Measurements from ENCODE around the gene CALCOCO2. TPM values are rescaled to one million over a fixed set of nuclear protein-coding genes. Genes with fewer than 3 reads are reported as not detected.

Gene CALCOCO2
- total and polyA plus RNA-seq, 7 donors = 90.4 to 198 (median 130) TPM

DNA sequence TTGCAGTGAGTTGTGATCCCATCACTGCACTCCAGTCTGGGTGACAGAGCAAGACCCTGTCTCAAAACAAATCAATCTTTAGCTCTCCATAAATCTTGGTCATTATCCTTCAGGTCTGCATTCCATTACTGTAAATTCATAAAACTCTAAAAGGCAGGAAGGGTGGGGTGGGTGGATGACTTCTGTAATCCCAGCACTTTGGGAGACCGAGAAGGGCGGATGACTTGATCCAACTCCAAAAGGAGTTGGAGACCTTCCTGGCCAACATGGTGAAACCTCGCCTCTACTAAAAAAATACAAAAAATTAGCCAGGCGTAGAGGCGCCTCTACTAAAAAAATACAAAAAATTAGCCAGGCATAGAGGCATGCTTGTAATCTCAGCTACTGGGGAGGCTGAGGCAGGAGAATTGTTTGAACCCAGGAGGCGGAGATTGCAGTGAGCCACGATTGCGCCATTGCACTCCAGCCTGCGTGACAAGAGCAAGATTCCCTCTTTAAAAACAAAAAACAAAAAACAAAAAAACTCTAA is 75.2 kb downstream of the CALCOCO2 start:
- peaks cover 0 to 30% (median 26%) of the 10 kb centered on the region in 4 donors for H3K4me1 ChIP-seq
- intact Hi-C loops (cut with DNase I) = loop anchor here (10.0 kb wide), 1 partner anchor 289 kb away; no protein-coding TSS in a partner anchor
- 83 to 87% methylated on average over 9 of the region's 9 CpGs for WGBS, 2 donors

DNA sequence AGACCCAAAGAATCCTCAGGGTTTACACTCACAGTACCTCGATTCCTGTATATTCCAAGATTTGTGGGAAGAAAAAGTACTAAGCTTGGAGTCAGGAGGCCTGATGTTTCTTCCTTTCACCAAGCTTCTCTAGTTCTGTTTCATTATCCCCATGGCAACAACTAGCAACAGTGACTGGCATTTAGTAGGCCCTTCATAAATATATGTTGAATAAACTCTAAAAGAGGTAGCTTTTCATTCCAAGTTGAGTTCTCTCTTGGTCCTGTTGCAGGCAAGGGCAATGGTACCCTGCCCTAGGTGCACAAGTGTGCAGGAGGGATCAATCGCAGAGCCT is 76.8 kb downstream of the CALCOCO2 start:
- 37 to 44% methylated on average over 2 of the region's 2 CpGs for WGBS, 2 donors
- intact Hi-C loops (cut with DNase I) = loop anchor here (2.0 to 10.0 kb wide), 2 partner anchors 37 to 287 kb away; partner anchors contain the start of gene SNF8
- DNase-seq = no peak

More for the DNA sequence above, 75.2 kb downstream of the CALCOCO2 start:
- Histone ChIP-seq H3K9me3 (no peaks in the 10 kb centered on the region), H3K4me3 (no peak overlapping the region), H3K36me3 (peaks cover 0 to 11% (median 0%) of the 10 kb centered on the region in 4 donors), H3K27ac (no peak overlapping the region), H3K27me3 (no peaks in the 10 kb centered on the region)
- DNase-seq = no peak
- TF ChIP-seq POLR2AphosphoS5 (IDR thresholded peaks at IDR 0.05) (no peak), EP300 (IDR thresholded peaks at IDR 0.05) (no peak), POLR2A (IDR thresholded peaks at IDR 0.05) (no peak)
- TF ChIP-seq, protein P1, sequence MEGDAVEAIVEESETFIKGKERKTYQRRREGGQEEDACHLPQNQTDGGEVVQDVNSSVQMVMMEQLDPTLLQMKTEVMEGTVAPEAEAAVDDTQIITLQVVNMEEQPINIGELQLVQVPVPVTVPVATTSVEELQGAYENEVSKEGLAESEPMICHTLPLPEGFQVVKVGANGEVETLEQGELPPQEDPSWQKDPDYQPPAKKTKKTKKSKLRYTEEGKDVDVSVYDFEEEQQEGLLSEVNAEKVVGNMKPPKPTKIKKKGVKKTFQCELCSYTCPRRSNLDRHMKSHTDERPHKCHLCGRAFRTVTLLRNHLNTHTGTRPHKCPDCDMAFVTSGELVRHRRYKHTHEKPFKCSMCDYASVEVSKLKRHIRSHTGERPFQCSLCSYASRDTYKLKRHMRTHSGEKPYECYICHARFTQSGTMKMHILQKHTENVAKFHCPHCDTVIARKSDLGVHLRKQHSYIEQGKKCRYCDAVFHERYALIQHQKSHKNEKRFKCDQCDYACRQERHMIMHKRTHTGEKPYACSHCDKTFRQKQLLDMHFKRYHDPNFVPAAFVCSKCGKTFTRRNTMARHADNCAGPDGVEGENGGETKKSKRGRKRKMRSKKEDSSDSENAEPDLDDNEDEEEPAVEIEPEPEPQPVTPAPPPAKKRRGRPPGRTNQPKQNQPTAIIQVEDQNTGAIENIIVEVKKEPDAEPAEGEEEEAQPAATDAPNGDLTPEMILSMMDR (IDR thresholded peaks at IDR 0.05) = no peak

DNA sequence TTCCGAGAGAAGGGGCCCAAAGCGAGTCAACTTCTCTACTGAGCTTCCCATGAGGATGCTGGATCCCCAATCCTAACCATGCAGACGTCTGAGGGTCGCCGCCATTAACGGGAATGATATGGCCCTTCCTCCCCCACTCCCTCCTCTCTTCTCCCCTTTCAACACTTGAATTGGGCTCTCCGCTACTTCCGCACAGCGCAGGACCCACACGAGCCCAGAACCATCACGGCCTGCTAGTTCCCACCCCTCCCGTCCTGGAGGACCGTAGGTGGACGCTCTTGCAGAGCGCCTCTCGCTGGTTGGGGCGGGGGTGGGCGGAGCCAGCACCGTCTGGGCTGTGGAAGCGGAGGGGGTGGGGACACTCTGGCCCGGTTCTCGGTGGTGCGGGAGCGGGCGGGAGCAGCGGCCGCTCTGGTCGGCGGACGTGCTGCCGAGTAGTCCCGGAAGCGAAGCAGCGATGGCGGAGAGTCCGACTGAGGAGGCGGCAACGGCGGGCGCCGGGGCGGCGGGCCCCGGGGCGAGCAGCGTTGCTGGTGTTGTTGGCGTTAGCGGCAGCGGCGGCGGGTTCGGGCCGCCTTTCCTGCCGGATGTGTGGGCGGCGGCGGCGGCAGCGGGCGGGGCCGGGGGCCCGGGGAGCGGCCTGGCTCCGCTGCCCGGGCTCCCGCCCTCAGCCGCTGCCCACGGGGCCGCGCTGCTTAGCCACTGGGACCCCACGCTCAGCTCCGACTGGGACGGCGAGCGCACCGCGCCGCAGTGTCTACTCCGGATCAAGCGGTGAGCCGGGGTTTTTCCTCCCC is 77.4 kb downstream of the CALCOCO2 start, which contains the start of gene UBE2Z:
TSS of gene UBE2Z (plus strand) at position 361 of the 797 bp plus-strand sequence. CDS start at position 458, 97 bp downstream.
- 0% methylated on average over 81 of the region's 81 CpGs for WGBS, 2 donors
- Histone ChIP-seq H3K27ac (peak within 1 kb of the TSS; percentile 85 to 95 (median 93)), H3K4me3 (peak within 1 kb of the TSS; percentile 81 to 98 (median 90)), H3K27me3 (no peaks in the 10 kb centered on the region), H3K9me3 (no peaks in the 10 kb centered on the region), H3K36me3 (peaks cover 0 to 27% (median 4%) of the 10 kb centered on the region in 4 donors), H3K4me1 (peaks cover 0 to 46% (median 34%) of the 10 kb centered on the region in 4 donors)
- intact Hi-C loops (cut with DNase I) = loop anchor here (2.0 to 10.0 kb wide), 2 partner anchors 37 to 287 kb away; partner anchors contain the start of gene SNF8
- DNase-seq = peak; percentile 96
- TF ChIP-seq EP300 (IDR thresholded peaks at IDR 0.05) (no peak), POLR2A (IDR thresholded peaks at IDR 0.05) (peak; percentile 86 to 89), POLR2AphosphoS5 (IDR thresholded peaks at IDR 0.05) (peak; percentile 94 to 97 (median 96))
- TF ChIP-seq, protein P1 (IDR thresholded peaks at IDR 0.05) = no peak

More for the DNA sequence above, 76.8 kb downstream of the CALCOCO2 start:
- Histone ChIP-seq H3K27ac (peak overlapping the region; percentile 85 to 95 (median 93)), H3K36me3 (peaks cover 0 to 22% (median 4%) of the 10 kb centered on the region in 4 donors), H3K27me3 (no peaks in the 10 kb centered on the region), H3K4me1 (peaks cover 0 to 46% (median 34%) of the 10 kb centered on the region in 4 donors), H3K9me3 (no peaks in the 10 kb centered on the region), H3K4me3 (peak overlapping the region; percentile 81 to 98 (median 90))
- TF ChIP-seq, protein P1 (IDR thresholded peaks at IDR 0.05) = no peak
- TF ChIP-seq POLR2A (IDR thresholded peaks at IDR 0.05) (no peak), POLR2AphosphoS5 (IDR thresholded peaks at IDR 0.05) (no peak), EP300 (IDR thresholded peaks at IDR 0.05) (no peak)

DNA sequence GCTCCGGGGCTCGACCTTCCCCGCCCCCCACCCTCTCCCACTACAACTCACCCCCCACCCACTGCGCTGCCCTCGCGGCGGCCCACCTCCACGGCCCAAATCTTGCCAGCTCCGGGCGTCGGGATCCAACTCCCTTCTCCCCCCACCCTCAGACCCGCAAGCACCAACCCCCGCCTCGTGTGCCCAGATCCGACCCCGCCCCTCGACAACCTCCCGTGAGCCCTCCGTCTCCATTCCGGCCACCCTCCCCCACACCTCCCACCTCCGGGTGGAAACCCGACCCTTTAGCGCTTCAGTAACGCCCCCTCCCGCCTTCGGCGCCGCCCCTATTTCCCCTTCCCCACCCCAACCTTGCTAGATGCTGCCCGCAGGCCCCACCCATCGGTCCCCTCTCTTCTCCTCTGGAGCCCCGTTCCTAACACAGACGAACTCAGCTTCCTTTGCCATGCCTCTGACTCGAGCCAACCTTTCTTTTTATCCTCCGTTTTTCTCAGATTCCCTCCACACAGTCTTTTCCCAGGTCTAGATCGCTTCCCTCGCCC is 78.1 kb downstream of the CALCOCO2 start:
- DNase-seq = peak; percentile 83
- Histone ChIP-seq H3K27ac (peak overlapping the region; percentile 85 to 95 (median 93)), H3K9me3 (no peaks in the 10 kb centered on the region), H3K4me3 (peak overlapping the region; percentile 81 to 98 (median 90)), H3K4me1 (peaks cover 0 to 46% (median 34%) of the 10 kb centered on the region in 4 donors), H3K27me3 (no peaks in the 10 kb centered on the region), H3K36me3 (peaks cover 0 to 34% (median 4%) of the 10 kb centered on the region in 4 donors)
- WGBS, 2 donors = 1 to 2% methylated on average over 36 of the region's 36 CpGs
- intact Hi-C loops (cut with DNase I) = loop anchor here (2.0 to 10.0 kb wide), 2 partner anchors 36 to 286 kb away; partner anchors contain the start of gene SNF8
- TF ChIP-seq POLR2AphosphoS5 (IDR thresholded peaks at IDR 0.05) = no peak
- no peak for TF ChIP-seq POLR2A (IDR thresholded peaks at IDR 0.05)
- TF ChIP-seq, protein P1 (IDR thresholded peaks at IDR 0.05) = no peak
- TF ChIP-seq EP300 (IDR thresholded peaks at IDR 0.05) = no peak

All from sigmoid colon (tissue), 7 donors.